ENCODE results near the gene NMNAT3.
"Not testable (repeated sequence)": the region's sequence is repeated elsewhere in the genome, so short reads cannot be mapped to it uniquely, and the experiment has no call there.

Gene NMNAT3

GRCh38 chr3:139633511-139633910 lies 44.3 kb downstream of the NMNAT3 start:
- DNase-seq = no peak

GRCh38 chr3:139630542-139630941 lies 47.2 kb downstream of the NMNAT3 start:
- no peak for DNase-seq

- DNase-seq = no peak
These were observed 48.7 kb downstream of the NMNAT3 start for GRCh38 chr3:139629033-139629432.

GRCh38 chr3:139627759-139628158 lies 50.0 kb downstream of the NMNAT3 start:
- no peak for DNase-seq

- DNase-seq = no peak
These were observed 57.3 kb downstream of the NMNAT3 start for GRCh38 chr3:139620438-139620837.

GRCh38 chr3:139619484-139619883 lies 58.3 kb downstream of the NMNAT3 start:
- no peak for DNase-seq

- DNase-seq = no peak
These were observed 60.0 kb downstream of the NMNAT3 start for GRCh38 chr3:139617672-139618268.

GRCh38 chr3:139611528-139611927 lies 66.2 kb downstream of the NMNAT3 start:
- DNase-seq = no peak

- DNase-seq = no peak
These were observed 66.9 kb downstream of the NMNAT3 start for GRCh38 chr3:139610886-139611285.

GRCh38 chr3:139608924-139609323 lies 68.8 kb downstream of the NMNAT3 start:
- DNase-seq = no peak

GRCh38 chr3:139608108-139608380 lies 69.7 kb downstream of the NMNAT3 start:
- DNase-seq = no peak

GRCh38 chr3:139607257-139608107 lies 70.3 kb downstream of the NMNAT3 start:
- DNase-seq = no peak

GRCh38 chr3:139602003-139602402 lies 75.8 kb downstream of the NMNAT3 start:
- DNase-seq = no peak

- DNase-seq = no peak
These were observed 76.4 kb downstream of the NMNAT3 start for GRCh38 chr3:139601191-139601961.

GRCh38 chr3:139597947-139598346 lies 79.8 kb downstream of the NMNAT3 start:
- no peak for DNase-seq

- not testable (repeated sequence) for DNase-seq
These were observed 86.6 kb downstream of the NMNAT3 start for GRCh38 chr3:139591186-139591585.

GRCh38 chr3:139588450-139588849 lies 89.3 kb downstream of the NMNAT3 start:
- DNase-seq = no peak

GRCh38 chr3:139587797-139588196 lies 90.0 kb downstream of the NMNAT3 start:
- DNase-seq = no peak

- DNase-seq = no peak
These were observed 91.3 kb downstream of the NMNAT3 start for GRCh38 chr3:139586420-139587017.

- DNase-seq = no peak
These were observed 92.0 kb downstream of the NMNAT3 start for GRCh38 chr3:139585820-139586219.

GRCh38 chr3:139583651-139584050 lies 94.1 kb downstream of the NMNAT3 start:
- DNase-seq = not testable (repeated sequence)

GRCh38 chr3:139578783-139579182 lies 99.0 kb downstream of the NMNAT3 start:
- DNase-seq = no peak

GRCh38 chr3:139577909-139578308 lies 99.9 kb downstream of the NMNAT3 start:
- DNase-seq = no peak

- no peak for DNase-seq
These were observed 100.4 kb downstream of the NMNAT3 start for GRCh38 chr3:139577346-139577745.

All from NCI-H1092 treated with DMSO at 0.1 percent for 48 hours (cell line).